ENCODE results near the gene ATP5MG. TPM values are rescaled to one million over a fixed set of nuclear protein-coding genes. Genes with fewer than 3 reads are reported as not detected.

ATP5MG gene
- total and polyA plus RNA-seq, 2 of the 8 experiments (the other 6 are each of a cell fraction or from before 2014, with no cell fraction given): 237 to 464 TPM

DNA sequence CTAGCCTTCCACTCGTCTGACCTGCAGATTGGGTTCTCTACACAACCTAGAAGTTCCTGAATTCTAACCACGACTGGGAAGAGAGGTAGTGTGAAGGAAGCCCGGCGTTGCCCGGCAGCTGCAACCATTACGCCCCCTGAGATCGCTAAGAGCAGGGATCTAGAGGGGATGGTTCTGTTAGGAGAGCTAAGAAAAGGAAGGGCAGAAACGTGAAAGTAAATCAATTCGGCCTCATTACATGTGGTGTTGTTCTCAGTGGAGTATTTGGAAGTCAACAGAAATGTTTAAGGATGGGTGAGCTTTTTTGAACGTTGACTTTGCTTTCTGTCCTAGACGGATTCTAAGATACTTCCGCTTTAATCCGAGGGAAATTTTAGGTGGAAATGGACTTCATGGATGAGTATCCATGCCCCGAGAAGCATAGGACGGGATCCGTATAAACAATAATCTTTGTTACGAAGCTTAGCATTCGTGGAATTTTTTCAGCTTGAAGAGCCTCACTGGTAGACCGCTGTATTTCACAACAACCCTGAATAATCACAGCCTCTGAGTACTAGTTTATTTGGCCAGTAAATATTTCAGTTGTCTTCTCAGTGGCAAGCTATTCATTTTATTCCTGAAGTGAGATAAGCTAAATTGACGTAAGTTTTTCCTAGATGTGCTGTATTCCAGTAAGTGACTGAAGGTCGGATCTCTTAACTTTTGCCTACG, 629 bp downstream of the ATP5MG start:
- Histone ChIP-seq H2AK5ac (ENCODE audit: low read depth, low read length) (no peak overlapping the region), H3K9ac (replicated peaks in 1 of 4; ENCODE audit: extremely low read depth in 1 of 4, low read depth in 3 of 4, low read length in 3 of 4) (peak overlapping the region; percentile 69 to 82 (median 78)), H3K36me3 (ENCODE audit: control insufficient read depth in 2 of 4, insufficient read depth in 4 of 4, low read length in 3 of 4) (peaks cover 2 to 16% (median 4%) of the 10 kb centered on the region in 4 experiments; a peak in 5 of 8 replicates), H3K4me2 (ENCODE audit: insufficient read depth in 1 of 2, low read depth in 2 of 2, low read length in 2 of 2) (peak overlapping the region; percentile 30 to 89), H2BK120ac (replicated peaks; ENCODE audit: low read depth, low read length) (no peak overlapping the region), H2BK12ac (ENCODE audit: low read depth, low read length) (no peak overlapping the region), H4K8ac (ENCODE audit: extremely low read depth, insufficient read depth, low read length) (peak overlapping the region; percentile 92; the same call in 1 of the 2 replicates), H4K5ac (ENCODE audit: insufficient read length, low read depth, low read length) (no peak overlapping the region), H3K23me2 (ENCODE audit: low read depth, low read length) (peaks cover 3% of the 10 kb centered on the region), H3K79me2 (ENCODE audit: control insufficient read depth in 1 of 2, insufficient read depth in 2 of 2, low read length in 2 of 2) (peaks cover 13 to 55% of the 10 kb centered on the region in 2 experiments), H3K18ac (ENCODE audit: extremely low read depth, low read length) (no peak overlapping the region), H2BK20ac (ENCODE audit: low read length) (no peak overlapping the region), H3K9me3 (ENCODE audit: insufficient read depth in 2 of 2, low read depth in 1 of 2, low read length in 1 of 2) (no peaks in the 10 kb centered on the region), H3K56ac (replicated peaks; ENCODE audit: insufficient read length, low read depth, low read length) (no peak overlapping the region), H3K4me3 (ENCODE audit: extremely low read depth in 1 of 4, insufficient read depth in 2 of 4, low read depth in 3 of 4, low read length in 4 of 4) (peak overlapping the region; percentile 81 to 95 (median 92)), H3K27me3 (replicated peaks in 1 of 4; ENCODE audit: control insufficient read depth in 3 of 4, extremely low read depth in 1 of 4, insufficient read depth in 3 of 4, low read length in 3 of 4) (no peaks in the 10 kb centered on the region), H4K91ac (replicated peaks; ENCODE audit: insufficient read length, low read length) (no peak overlapping the region), H3K14ac (ENCODE audit: insufficient read length) (no peak overlapping the region), H3K79me1 (ENCODE audit: low read depth, low read length) (0 out of 2 replicates have a peak, but pooled peaks cover 2% of the 10 kb centered on the region), H3K4me1 (replicated peaks in 1 of 4; ENCODE audit: control insufficient read depth in 3 of 4, insufficient read depth in 4 of 4, low read length in 3 of 4) (peaks cover 0 to 6% (median 0%) of the 10 kb centered on the region in 4 experiments; a peak in 2 of 7 replicates), H3K4ac (replicated peaks; ENCODE audit: insufficient read length, low read depth, low read length) (no peak overlapping the region), H3K27ac (ENCODE audit: low read depth, low read length) (peak overlapping the region; percentile 88), H4K20me1 (replicated peaks in 1 of 2; ENCODE audit: control insufficient read depth in 1 of 2, insufficient read depth in 2 of 2, low read length in 2 of 2) (peaks cover 8 to 11% of the 10 kb centered on the region in 2 experiments), H2BK5ac (ENCODE audit: low read depth, low read length) (no peak overlapping the region), H2BK15ac (ENCODE audit: low read length) (no peak overlapping the region), H2AFZ (ENCODE audit: low read length) (0 out of 2 replicates have a peak overlapping the region, but pooled peaks have one; percentile 13), H3K23ac (ENCODE audit: insufficient read length) (no peak overlapping the region)
- ChIA-PET CTCF (ENCODE audit: partially characterized antibody) (interaction anchor here (0.8 to 1.8 kb wide), 5 partner anchors 14 to 87 kb away, joined by 3 to 8 read pairs (median 4); no protein-coding TSS in a partner anchor), POLR2A (ENCODE audit: partially characterized antibody) (interaction anchor here (0.9 to 2.2 kb wide), 7 partner anchors 9 to 46 kb away, joined by 3 to 13 read pairs (median 3); partner anchors contain the start of gene KMT2A)
- DNase-seq (ENCODE audit: low read depth in 1 of 2, low spot score in 2 of 2) (peak in 1 of 2 experiments; percentile 44), FAIRE-seq (no peak)
- WGBS, 2 experiments (ENCODE audit: extremely low coverage in 1 of 2, insufficient coverage in 1 of 2, insufficient read length in 1 of 2, insufficient replicate concordance in 2 of 2, low coverage in 1 of 2, low lambda C conversion rate in 2 of 2, missing lambda C conversion rate in 1 of 2): 14% methylated on average over 22 of the region's 22 CpGs; no CpG with 5 or more reads in 1 of the 2 experiments
- TF ChIP-seq EP300 (IDR thresholded peaks at IDR 0.05; ENCODE audit: borderline replicate concordance in 1 of 2, low read depth in 2 of 2, low read length in 2 of 2) (no peak), PHF8 (conservative IDR thresholded peaks at IDR 0.05; ENCODE audit: low read depth, low read length) (no peak), JUN (IDR thresholded peaks at IDR 0.05; ENCODE audit: low read depth, low read length) (no peak), ASH2L (IDR thresholded peaks at IDR 0.05; ENCODE audit: low read length) (peak; percentile 44), RBBP5 (IDR thresholded peaks at IDR 0.05; ENCODE audit: borderline replicate concordance, low read depth, low read length) (no peak)
- TF ChIP-seq, protein P1, sequence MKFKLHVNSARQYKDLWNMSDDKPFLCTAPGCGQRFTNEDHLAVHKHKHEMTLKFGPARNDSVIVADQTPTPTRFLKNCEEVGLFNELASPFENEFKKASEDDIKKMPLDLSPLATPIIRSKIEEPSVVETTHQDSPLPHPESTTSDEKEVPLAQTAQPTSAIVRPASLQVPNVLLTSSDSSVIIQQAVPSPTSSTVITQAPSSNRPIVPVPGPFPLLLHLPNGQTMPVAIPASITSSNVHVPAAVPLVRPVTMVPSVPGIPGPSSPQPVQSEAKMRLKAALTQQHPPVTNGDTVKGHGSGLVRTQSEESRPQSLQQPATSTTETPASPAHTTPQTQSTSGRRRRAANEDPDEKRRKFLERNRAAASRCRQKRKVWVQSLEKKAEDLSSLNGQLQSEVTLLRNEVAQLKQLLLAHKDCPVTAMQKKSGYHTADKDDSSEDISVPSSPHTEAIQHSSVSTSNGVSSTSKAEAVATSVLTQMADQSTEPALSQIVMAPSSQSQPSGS (IDR thresholded peaks at IDR 0.05; ENCODE audit: low read length): 0 out of 2 replicates have a peak, but pooled peaks have one; percentile 11
- TF ChIP-seq, protein P2, sequence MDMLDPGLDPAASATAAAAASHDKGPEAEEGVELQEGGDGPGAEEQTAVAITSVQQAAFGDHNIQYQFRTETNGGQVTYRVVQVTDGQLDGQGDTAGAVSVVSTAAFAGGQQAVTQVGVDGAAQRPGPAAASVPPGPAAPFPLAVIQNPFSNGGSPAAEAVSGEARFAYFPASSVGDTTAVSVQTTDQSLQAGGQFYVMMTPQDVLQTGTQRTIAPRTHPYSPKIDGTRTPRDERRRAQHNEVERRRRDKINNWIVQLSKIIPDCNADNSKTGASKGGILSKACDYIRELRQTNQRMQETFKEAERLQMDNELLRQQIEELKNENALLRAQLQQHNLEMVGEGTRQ (IDR thresholded peaks at IDR 0.05; ENCODE audit: low read length): no peak
